HEK293 (cell line): Measurements from ENCODE around the gene KAT2B.
A peak's percentile ranks its signal among the peaks of the same experiment; 100 is the strongest.

Experiments
- CTCF ChIA-PET: fragments of 350-600 bp; formaldehyde crosslinking; extraction: SDS; loops from one replicate; lab custom pipeline; 2021; ENCODE audit warnings: antibody characterized with exemption; lab: Yijun Ruan, JAX
- POLR2A ChIA-PET: fragments of 300-600 bp; formaldehyde crosslinking; extraction: SDS; loops from one replicate; lab custom pipeline; 2020; ENCODE audit warnings: antibody characterized with exemption, inconsistent platforms; lab: Yijun Ruan, JAX
- H3K27ac ChIP-seq: fragments of 200-500 bp; sonication (Bioruptor generic); 2 replicates; pipeline ENCODE4 v1.5.1; 2014; ENCODE audit warnings: low read depth, low read length, control low read depth, inconsistent platforms; ENCODE audit errors: extremely low read depth
- H3K36me3 ChIP-seq, 2 experiments: fragments of 200-500 bp in 1 of 2; sonication (Bioruptor generic) in 1 of 2; 1 replicate in 1 of 2; 2 replicates in 1 of 2; pipeline ENCODE4 v1.5.1; 2014 to 2017; ENCODE audit warnings: inconsistent platforms in 2 of 2, low read length in 2 of 2; ENCODE audit not compliant: control insufficient read depth in 2 of 2, insufficient read depth in 1 of 2
- H3K4me1 ChIP-seq: fragments of 200-500 bp; sonication (Bioruptor generic); 2 replicates; pipeline ENCODE4 v1.5.1; 2014; ENCODE audit warnings: mild to moderate bottlenecking, low read length, inconsistent platforms; ENCODE audit not compliant: control insufficient read depth, insufficient read depth
- H3K4me3 ChIP-seq: 2 replicates; pipeline ENCODE4 v1.5.1; 2011; ENCODE audit warnings: low read depth, mild to moderate bottlenecking, control low read depth, low read length, moderate library complexity
- H3K9me3 ChIP-seq: fragments of 200-500 bp; sonication (Bioruptor generic); 2 replicates; pipeline ENCODE4 v1.5.1; 2014; ENCODE audit warnings: low read depth, low read length, inconsistent platforms; ENCODE audit not compliant: control insufficient read depth, insufficient read depth
- KLF1 ChIP-seq: fragments of 450-650 bp; formaldehyde crosslinking; IDR thresholded peaks from 2 replicates; pipeline ENCODE4 v1.5.1; 2016; ENCODE audit warnings: missing biosample characterization, missing genetic modification characterization
- KLF16 ChIP-seq: fragments of 450-650 bp; formaldehyde crosslinking; IDR thresholded peaks from 2 replicates; pipeline ENCODE4 v1.5.1; 2017; ENCODE audit warnings: missing biosample characterization, missing genetic modification characterization
- MEIS1 ChIP-seq: sonication (generic); formaldehyde crosslinking; IDR thresholded peaks from 2 replicates; pipeline ENCODE4 v1.8.1; 2022; ENCODE audit warnings: missing genetic modification reagents, mild to moderate bottlenecking, borderline replicate concordance
- PRDM1 ChIP-seq: fragments of 450-650 bp; formaldehyde crosslinking; IDR thresholded peaks from 2 replicates; pipeline ENCODE4; 2016; ENCODE audit warnings: missing biosample characterization, missing genetic modification characterization
- SP3 ChIP-seq: fragments of 450-650 bp; formaldehyde crosslinking; IDR thresholded peaks from 2 replicates; pipeline ENCODE4 v1.5.1; 2016; ENCODE audit warnings: missing biosample characterization, missing genetic modification characterization
- WT1 ChIP-seq: fragments of 450-650 bp; formaldehyde crosslinking; IDR thresholded peaks from 2 replicates; pipeline ENCODE4 v1.5.1; 2016; ENCODE audit warnings: missing biosample characterization, missing genetic modification characterization
- ZBTB1 ChIP-seq: fragments of 450-650 bp; formaldehyde crosslinking; IDR thresholded peaks from 2 replicates; pipeline ENCODE4 v1.5.1; 2016; ENCODE audit warnings: missing biosample characterization, missing genetic modification characterization
- ZFP3 ChIP-seq: fragments of 450-650 bp; formaldehyde crosslinking; IDR thresholded peaks from 2 replicates; pipeline ENCODE4 v1.5.1; 2016; ENCODE audit warnings: low read depth, missing biosample characterization, missing genetic modification characterization
- ZFP37 ChIP-seq: fragments of 450-650 bp; formaldehyde crosslinking; IDR thresholded peaks from 2 replicates; pipeline ENCODE4 v1.5.1; 2016; ENCODE audit warnings: missing biosample characterization, missing genetic modification characterization
- ZNF19 ChIP-seq: fragments of 450-650 bp; formaldehyde crosslinking; IDR thresholded peaks from 2 replicates; pipeline ENCODE4; 2016; ENCODE audit warnings: missing biosample characterization, missing genetic modification characterization, low read depth
- ZNF239 ChIP-seq: fragments of 450-650 bp; formaldehyde crosslinking; IDR thresholded peaks from 2 replicates; pipeline ENCODE4 v1.5.1; 2016; ENCODE audit warnings: missing biosample characterization, missing genetic modification characterization
- ZNF292 ChIP-seq: fragments of 450-650 bp; formaldehyde crosslinking; IDR thresholded peaks from 2 replicates; pipeline ENCODE4 v1.5.1; 2016; ENCODE audit warnings: low read depth, missing biosample characterization, missing genetic modification characterization, borderline replicate concordance
- ZNF394 ChIP-seq: fragments of 450-650 bp; formaldehyde crosslinking; IDR thresholded peaks from 2 replicates; pipeline ENCODE4 v1.5.1; 2016; ENCODE audit warnings: missing biosample characterization, missing genetic modification characterization, mild to moderate bottlenecking, moderate library complexity, borderline replicate concordance
- ZNF610 ChIP-seq: fragments of 450-650 bp; formaldehyde crosslinking; IDR thresholded peaks from 2 replicates; pipeline ENCODE4 v1.5.1; 2016; ENCODE audit warnings: missing biosample characterization, missing genetic modification characterization, borderline replicate concordance
- ZNF658 ChIP-seq: fragments of 450-650 bp; formaldehyde crosslinking; IDR thresholded peaks from 2 replicates; pipeline ENCODE4; 2016; ENCODE audit warnings: missing biosample characterization, missing genetic modification characterization
- ZNF830 ChIP-seq: fragments of 450-650 bp; IDR thresholded peaks from 2 replicates; pipeline ENCODE4 v1.5.0; 2018; ENCODE audit warnings: missing biosample characterization, missing genetic modification characterization, low read depth, mild to moderate bottlenecking, moderate library complexity
- ZSCAN23 ChIP-seq: fragments of 450-650 bp; formaldehyde crosslinking; IDR thresholded peaks from 2 replicates; pipeline ENCODE4 v1.5.1; 2016; ENCODE audit warnings: missing biosample characterization, missing genetic modification characterization
- TF ChIP-seq, protein P1 (sequence below): fragments of 450-650 bp; formaldehyde crosslinking; IDR thresholded peaks from 2 replicates; pipeline ENCODE4 v1.5.1; 2017; ENCODE audit warnings: missing biosample characterization, missing genetic modification characterization
- TF ChIP-seq, protein P2 (sequence below): fragments of 450-650 bp; formaldehyde crosslinking; optimal IDR thresholded peaks from 2 replicates; pipeline ENCODE3; 2016; ENCODE audit warnings: missing biosample characterization, mild to moderate bottlenecking, missing genetic modification characterization
- TF ChIP-seq, protein P3 (sequence below): fragments of 450-650 bp; formaldehyde crosslinking; IDR thresholded peaks from 2 replicates; pipeline ENCODE4 v1.5.1; 2017; ENCODE audit warnings: missing biosample characterization, missing genetic modification characterization
- TF ChIP-seq, protein P4 (sequence below): fragments of 450-650 bp; formaldehyde crosslinking; IDR thresholded peaks from 2 replicates; pipeline ENCODE4 v1.5.1; 2017; ENCODE audit warnings: missing biosample characterization, missing genetic modification characterization
- TF ChIP-seq, protein P5 (sequence below): fragments of 450-650 bp; formaldehyde crosslinking; IDR thresholded peaks from 2 replicates; pipeline ENCODE4 v1.5.1; 2017; ENCODE audit warnings: missing biosample characterization, missing genetic modification characterization

Gene KAT2B

DNA sequence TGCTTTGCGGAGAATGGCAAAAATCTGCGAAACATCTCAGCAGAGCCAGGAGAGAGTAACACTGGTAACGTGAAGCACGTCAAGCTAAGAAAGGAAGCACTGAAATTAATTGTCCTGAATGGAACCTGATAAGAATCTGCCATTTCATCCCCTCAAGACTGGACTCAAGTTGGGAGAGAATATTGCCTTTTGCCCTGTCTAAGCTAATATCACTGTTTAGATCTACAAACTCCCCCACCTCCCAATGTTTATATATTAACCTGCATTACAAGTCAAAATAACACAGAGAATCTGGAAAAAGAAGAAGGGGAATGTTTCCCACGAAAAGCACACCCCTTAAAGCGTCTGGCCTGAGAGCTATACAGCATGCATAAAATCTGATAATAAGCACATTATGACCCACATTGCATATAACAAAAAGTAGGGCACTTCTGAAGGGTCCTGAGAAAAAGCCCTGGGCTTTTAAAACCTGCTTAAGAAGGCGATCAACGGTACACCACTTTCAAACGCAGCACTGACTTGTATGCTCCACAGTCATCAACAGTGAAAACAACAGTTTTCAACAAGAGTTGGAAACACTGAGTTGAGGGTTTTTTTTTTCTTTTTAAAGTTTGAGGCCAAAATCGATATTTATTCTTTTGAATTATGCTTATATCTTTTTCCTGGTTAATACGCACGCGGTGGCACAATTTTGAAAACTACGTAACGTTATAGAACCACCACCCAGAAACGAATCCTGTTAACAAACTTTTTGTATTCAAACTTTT lies 1.4 kb upstream of the KAT2B start (continued):
- TF ChIP-seq, protein P1, sequence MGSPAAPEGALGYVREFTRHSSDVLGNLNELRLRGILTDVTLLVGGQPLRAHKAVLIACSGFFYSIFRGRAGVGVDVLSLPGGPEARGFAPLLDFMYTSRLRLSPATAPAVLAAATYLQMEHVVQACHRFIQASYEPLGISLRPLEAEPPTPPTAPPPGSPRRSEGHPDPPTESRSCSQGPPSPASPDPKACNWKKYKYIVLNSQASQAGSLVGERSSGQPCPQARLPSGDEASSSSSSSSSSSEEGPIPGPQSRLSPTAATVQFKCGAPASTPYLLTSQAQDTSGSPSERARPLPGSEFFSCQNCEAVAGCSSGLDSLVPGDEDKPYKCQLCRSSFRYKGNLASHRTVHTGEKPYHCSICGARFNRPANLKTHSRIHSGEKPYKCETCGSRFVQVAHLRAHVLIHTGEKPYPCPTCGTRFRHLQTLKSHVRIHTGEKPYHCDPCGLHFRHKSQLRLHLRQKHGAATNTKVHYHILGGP, result no peak
- no peak for TF ChIP-seq ZNF292 (tag by site-specific recombination)
- TF ChIP-seq, protein P2, sequence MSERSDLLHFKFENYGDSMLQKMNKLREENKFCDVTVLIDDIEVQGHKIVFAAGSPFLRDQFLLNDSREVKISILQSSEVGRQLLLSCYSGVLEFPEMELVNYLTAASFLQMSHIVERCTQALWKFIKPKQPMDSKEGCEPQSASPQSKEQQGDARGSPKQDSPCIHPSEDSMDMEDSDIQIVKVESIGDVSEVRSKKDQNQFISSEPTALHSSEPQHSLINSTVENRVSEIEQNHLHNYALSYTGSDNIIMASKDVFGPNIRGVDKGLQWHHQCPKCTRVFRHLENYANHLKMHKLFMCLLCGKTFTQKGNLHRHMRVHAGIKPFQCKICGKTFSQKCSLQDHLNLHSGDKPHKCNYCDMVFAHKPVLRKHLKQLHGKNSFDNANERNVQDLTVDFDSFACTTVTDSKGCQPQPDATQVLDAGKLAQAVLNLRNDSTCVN, result no peak
- TF ChIP-seq ZNF658 (tag by site-specific recombination), result no peak
- TF ChIP-seq ZNF19 (tag by site-specific recombination), result no peak
- no peak for TF ChIP-seq ZNF239 (tag by site-specific recombination)

DNA sequence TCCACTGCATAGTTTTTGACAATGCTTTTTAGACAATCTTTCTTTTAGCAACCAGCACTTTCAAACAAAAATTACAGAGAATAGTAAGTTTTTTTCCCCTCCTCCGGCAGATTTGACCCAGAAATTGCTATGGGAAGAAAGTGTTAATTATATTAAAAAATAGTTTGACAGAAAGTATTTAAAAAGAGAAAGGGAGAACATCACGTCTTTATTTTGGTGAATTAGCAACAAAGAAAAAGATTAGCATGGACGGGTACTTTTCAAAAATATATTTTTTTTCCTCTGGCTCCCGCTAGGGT lies 831 bp upstream of the KAT2B start:
- peak; percentile 31; the same call in 1 of the 2 replicates for TF ChIP-seq PRDM1 (tag by site-specific recombination)
- TF ChIP-seq, protein P3, sequence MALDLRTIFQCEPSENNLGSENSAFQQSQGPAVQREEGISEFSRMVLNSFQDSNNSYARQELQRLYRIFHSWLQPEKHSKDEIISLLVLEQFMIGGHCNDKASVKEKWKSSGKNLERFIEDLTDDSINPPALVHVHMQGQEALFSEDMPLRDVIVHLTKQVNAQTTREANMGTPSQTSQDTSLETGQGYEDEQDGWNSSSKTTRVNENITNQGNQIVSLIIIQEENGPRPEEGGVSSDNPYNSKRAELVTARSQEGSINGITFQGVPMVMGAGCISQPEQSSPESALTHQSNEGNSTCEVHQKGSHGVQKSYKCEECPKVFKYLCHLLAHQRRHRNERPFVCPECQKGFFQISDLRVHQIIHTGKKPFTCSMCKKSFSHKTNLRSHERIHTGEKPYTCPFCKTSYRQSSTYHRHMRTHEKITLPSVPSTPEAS (tag by site-specific recombination), result no peak
- TF ChIP-seq, all 188 proteins: peak for 1
- CTCF ChIA-PET, result no interaction called here
- H3K27ac ChIP-seq, result peak overlapping the region; percentile 99
- POLR2A ChIA-PET, result no interaction called here
- peaks cover 19% of the 10 kb centered on the region for H3K4me1 ChIP-seq
- no peaks in the 10 kb centered on the region for H3K9me3 ChIP-seq
- H3K4me3 ChIP-seq, result peak overlapping the region; percentile 76
- H3K36me3 ChIP-seq, result no peaks in the 10 kb centered on the region

DNA sequence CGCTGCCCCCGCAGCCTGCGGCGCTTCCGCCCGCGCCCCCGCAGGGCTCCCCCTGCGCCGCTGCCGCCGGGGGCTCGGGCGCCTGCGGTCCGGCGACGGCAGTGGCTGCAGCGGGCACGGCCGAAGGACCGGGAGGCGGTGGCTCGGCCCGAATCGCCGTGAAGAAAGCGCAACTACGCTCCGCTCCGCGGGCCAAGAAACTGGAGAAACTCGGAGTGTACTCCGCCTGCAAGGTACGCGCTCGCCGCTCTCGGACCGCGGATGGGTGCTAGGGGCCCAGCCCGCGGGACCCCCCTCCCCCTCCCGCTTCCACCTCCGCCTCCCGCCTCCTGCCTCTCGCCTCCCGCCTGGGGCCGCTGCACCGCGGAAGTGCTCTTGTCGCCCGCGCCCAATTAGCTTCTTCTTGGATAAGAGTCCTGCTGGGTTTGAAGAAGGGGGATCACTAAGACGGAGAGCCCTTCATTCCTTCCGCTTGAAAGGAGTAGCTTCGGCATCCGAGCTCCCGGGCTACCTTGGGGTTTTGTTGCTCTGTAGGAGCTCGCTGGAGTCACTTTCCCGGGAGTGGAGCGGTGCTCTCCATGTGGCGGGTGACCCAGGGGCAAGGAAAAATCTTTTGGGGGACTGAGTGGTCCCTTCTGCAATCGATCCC lies 426 bp downstream of the KAT2B start:
- Histone ChIP-seq H3K9me3 (no peaks in the 10 kb centered on the region), H3K4me3 (peak overlapping the region; percentile 76), H3K4me1 (peaks cover 19% of the 10 kb centered on the region), H3K36me3 (no peaks in the 10 kb centered on the region), H3K27ac (peak overlapping the region; percentile 99)
- ChIA-PET POLR2A (interaction anchor here (0.7 to 1.3 kb wide), 4 partner anchors 11 to 145 kb away, joined by 3 to 8 read pairs (median 4); no protein-coding TSS in a partner anchor), CTCF (interaction anchor here (0.6 to 1.0 kb wide), 5 partner anchors 91 to 513 kb away, joined by 3 to 4 read pairs (median 3); no protein-coding TSS in a partner anchor)
- TF ChIP-seq ZNF830 (tag by site-specific recombination) (no peak), KLF16 (tag by site-specific recombination) (peak; percentile 88), MEIS1 (CRISPR knock-in tag) (no peak), ZFP3 (tag by site-specific recombination) (peak; percentile 100), ZNF394 (tag by site-specific recombination) (peak; percentile 98), KLF1 (no peak), ZSCAN23 (tag by site-specific recombination) (no peak), ZBTB1 (no peak), WT1 (tag by site-specific recombination) (peak; percentile 39; the same call in 1 of the 2 replicates), ZFP37 (tag by site-specific recombination) (0 out of 2 replicates have a peak, but pooled peaks have one; percentile 37), ZNF610 (tag by site-specific recombination) (0 out of 2 replicates have a peak, but pooled peaks have one; percentile 58), SP3 (peak; percentile 17)
- TF ChIP-seq, protein P4, sequence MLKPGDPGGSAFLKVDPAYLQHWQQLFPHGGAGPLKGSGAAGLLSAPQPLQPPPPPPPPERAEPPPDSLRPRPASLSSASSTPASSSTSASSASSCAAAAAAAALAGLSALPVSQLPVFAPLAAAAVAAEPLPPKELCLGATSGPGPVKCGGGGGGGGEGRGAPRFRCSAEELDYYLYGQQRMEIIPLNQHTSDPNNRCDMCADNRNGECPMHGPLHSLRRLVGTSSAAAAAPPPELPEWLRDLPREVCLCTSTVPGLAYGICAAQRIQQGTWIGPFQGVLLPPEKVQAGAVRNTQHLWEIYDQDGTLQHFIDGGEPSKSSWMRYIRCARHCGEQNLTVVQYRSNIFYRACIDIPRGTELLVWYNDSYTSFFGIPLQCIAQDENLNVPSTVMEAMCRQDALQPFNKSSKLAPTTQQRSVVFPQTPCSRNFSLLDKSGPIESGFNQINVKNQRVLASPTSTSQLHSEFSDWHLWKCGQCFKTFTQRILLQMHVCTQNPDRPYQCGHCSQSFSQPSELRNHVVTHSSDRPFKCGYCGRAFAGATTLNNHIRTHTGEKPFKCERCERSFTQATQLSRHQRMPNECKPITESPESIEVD (tag by site-specific recombination), result no peak
- TF ChIP-seq, protein P5, sequence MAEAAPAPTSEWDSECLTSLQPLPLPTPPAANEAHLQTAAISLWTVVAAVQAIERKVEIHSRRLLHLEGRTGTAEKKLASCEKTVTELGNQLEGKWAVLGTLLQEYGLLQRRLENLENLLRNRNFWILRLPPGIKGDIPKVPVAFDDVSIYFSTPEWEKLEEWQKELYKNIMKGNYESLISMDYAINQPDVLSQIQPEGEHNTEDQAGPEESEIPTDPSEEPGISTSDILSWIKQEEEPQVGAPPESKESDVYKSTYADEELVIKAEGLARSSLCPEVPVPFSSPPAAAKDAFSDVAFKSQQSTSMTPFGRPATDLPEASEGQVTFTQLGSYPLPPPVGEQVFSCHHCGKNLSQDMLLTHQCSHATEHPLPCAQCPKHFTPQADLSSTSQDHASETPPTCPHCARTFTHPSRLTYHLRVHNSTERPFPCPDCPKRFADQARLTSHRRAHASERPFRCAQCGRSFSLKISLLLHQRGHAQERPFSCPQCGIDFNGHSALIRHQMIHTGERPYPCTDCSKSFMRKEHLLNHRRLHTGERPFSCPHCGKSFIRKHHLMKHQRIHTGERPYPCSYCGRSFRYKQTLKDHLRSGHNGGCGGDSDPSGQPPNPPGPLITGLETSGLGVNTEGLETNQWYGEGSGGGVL, result peak; percentile 93
